Loucy (cell line): Measurements from ENCODE around the gene CYP3A5.

Experiments
- CTCF ChIP-seq: fragments of 200-600 bp; sonication (generic); conservative IDR thresholded peaks from 2 replicates; pipeline ENCODE4 v1.5.1; 2014; ENCODE audit warnings: mild to moderate bottlenecking, antibody characterized with exemption, low read length
- EZH2phosphoT487 ChIP-seq: fragments of 200-600 bp; IDR thresholded peaks from 2 replicates; pipeline ENCODE4 v1.6.1; 2018; ENCODE audit warnings: antibody characterized with exemption, mild to moderate bottlenecking, moderate library complexity, borderline replicate concordance

GRCh38 chr7:99629643-99630042, 50.2 kb downstream of the CYP3A5 start:
- TF ChIP-seq CTCF, result no peak
- no peak for TF ChIP-seq EZH2phosphoT487
